Measurements from ENCODE around the gene NT5DC3.

The NT5DC3 gene

DNA sequence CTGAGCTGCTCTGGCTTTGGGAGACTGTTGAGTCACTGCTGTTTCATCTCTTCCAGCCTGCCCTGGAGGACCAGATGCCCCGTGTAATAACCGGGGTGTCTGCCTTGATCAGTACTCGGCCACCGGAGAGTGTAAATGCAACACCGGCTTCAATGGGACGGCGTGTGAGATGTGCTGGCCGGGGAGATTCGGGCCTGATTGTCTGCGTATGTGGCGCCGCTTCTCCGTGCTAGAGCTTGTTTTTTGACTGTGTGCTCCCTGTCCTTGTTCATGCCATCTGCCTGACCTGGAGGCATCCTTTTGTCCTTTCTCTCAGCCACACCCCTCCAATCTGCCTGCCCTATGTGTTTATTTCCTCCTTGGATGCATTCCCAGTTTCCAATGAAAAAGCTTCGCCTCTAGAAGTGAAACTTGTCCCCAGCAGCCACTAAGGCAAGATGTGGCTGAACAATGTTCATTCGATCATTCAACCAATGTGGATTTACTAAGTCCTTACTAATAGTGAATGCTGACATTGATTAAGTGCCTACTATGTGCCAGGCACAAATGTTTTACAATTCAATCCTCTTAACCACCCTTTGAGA lies 98.6 kb downstream of the NT5DC3 start:
- DNase-seq: no peak

DNA sequence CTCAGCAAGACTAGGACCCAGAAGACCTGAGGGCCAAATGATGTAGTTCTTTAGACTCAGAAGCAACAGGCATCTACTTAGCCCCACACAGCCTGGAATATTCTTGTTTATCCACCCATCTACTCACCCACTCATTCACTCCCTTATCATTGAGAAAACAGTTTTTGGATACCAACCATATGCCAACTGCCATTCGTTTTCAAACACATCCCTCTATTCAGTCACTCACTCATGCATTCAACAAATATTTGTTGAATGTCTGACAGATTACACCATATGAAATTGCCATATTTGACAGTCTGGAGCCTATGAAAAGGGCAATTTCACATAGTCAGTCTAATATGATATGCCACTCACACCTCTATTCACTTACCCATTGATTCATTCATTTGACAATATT lies 103.2 kb downstream of the NT5DC3 start:
- DNase-seq: no peak

GRCh38 chr12:103736572-103736971 lies 104.5 kb downstream of the NT5DC3 start:
- no peak for DNase-seq

- DNase-seq: no peak
Measured at GRCh38 chr12:103735291-103735690, 105.7 kb downstream of the NT5DC3 start.

- DNase-seq: no peak
Measured at GRCh38 chr12:103734863-103735262, 106.2 kb downstream of the NT5DC3 start.

DNA sequence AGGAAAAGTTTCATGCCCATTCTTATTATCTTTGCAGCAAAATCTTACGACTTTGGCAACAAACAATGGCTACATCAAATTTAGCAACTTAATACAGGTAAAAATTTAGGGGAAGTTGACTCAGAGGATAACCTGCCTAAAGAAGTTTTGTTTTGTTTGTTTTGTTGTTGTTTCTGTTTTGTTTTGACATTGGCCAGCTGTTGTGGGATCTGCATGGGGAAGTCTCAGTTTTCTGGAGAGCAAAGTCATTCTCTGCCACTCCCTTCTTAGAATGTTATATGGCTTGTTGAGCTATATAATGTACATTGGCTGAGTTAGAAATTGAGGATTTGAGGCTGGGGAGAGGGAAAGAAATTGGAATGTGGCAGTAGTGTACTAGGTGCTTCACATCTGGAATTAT lies 109.5 kb downstream of the NT5DC3 start:
- no peak for DNase-seq

GRCh38 chr12:103729499-103729898 lies 111.5 kb downstream of the NT5DC3 start:
- DNase-seq: no peak

GRCh38 chr12:103728323-103728722 lies 112.7 kb downstream of the NT5DC3 start:
- DNase-seq: no peak

DNA sequence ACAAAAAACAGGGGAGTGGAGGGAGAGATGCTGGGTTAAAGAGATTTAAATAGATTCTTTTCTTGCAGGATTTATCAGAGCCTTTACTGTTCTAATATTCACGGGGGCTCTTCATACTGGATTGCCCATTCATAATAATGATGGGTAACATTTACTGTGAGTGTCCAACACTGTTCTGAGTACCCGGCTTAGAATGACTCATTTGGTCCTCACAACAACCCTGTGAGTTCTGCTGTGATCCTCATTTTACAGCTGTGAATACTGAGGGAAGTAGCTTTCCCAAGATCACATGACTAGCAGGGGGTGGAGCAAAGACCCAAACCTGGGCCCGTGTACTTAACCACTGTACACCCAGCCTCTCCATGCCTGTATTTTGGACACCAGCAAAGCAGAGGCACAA lies 113.4 kb downstream of the NT5DC3 start:
- DNase-seq: no peak

- no peak for DNase-seq
Measured at GRCh38 chr12:103725398-103725797, 115.6 kb downstream of the NT5DC3 start.

All from stimulated activated CD4-positive, alpha-beta T cell treated with anti-CD3 and anti-CD28 coated beads, Interleukin-15, amount 100 ng/mL, for 24 hours (primary cell).